Measurements from ENCODE around the gene TULP4. TPM values are rescaled to one million over a fixed set of nuclear protein-coding genes. Genes with fewer than 3 reads are reported as not detected.

The TULP4 gene
- total RNA-seq, 2 donors from 2014 or later: 16.5 to 30.4 TPM

GRCh38 chr6:158367816-158368215 lies 55.6 kb downstream of the TULP4 start:
- no peak overlapping the region for H3K4me3 Mint-ChIP-seq
- no peaks in the 10 kb centered on the region for H3K9me3 Mint-ChIP-seq
- peaks cover 10 to 14% of the 10 kb centered on the region in 2 donors for H3K4me1 Mint-ChIP-seq (ENCODE audit: low read depth in 2 of 2)
- ATAC-seq: no peak
- H3K36me3 Mint-ChIP-seq: no peaks in the 10 kb centered on the region
- no peaks in the 10 kb centered on the region for H3K27me3 Mint-ChIP-seq
- no peak for DNase-seq (ENCODE audit: low spot score)
- no peak overlapping the region for H3K27ac Mint-ChIP-seq

GRCh38 chr6:158369241-158369640 lies 57.0 kb downstream of the TULP4 start:
- peaks cover 13 to 14% of the 10 kb centered on the region in 2 donors for H3K4me1 Mint-ChIP-seq (ENCODE audit: low read depth in 2 of 2)

GRCh38 chr6:158370805-158371204 lies 58.5 kb downstream of the TULP4 start:
- H3K4me1 Mint-ChIP-seq (ENCODE audit: low read depth in 2 of 2): peaks cover 13 to 14% of the 10 kb centered on the region in 2 donors

More at GRCh38 chr6:158369241-158369640, 57.0 kb downstream of the TULP4 start:
- no peak for ATAC-seq
- no peak for DNase-seq (ENCODE audit: low spot score)
- Mint-ChIP-seq H3K27me3 (no peaks in the 10 kb centered on the region), H3K36me3 (no peaks in the 10 kb centered on the region), H3K27ac (no peak overlapping the region), H3K9me3 (no peaks in the 10 kb centered on the region), H3K4me3 (no peak overlapping the region)

GRCh38 chr6:158371261-158371660 lies 59.0 kb downstream of the TULP4 start:
- no peak for DNase-seq (ENCODE audit: low spot score)
- H3K9me3 Mint-ChIP-seq: no peaks in the 10 kb centered on the region
- no peaks in the 10 kb centered on the region for H3K27me3 Mint-ChIP-seq

More at GRCh38 chr6:158370805-158371204, 58.5 kb downstream of the TULP4 start:
- Mint-ChIP-seq H3K9me3 (no peaks in the 10 kb centered on the region), H3K27me3 (no peaks in the 10 kb centered on the region), H3K4me3 (no peak overlapping the region), H3K27ac (no peak overlapping the region), H3K36me3 (no peaks in the 10 kb centered on the region)
- ATAC-seq (no peak), DNase-seq (ENCODE audit: low spot score) (no peak)

GRCh38 chr6:158372574-158372973 lies 60.3 kb downstream of the TULP4 start:
- H3K27me3 Mint-ChIP-seq: no peaks in the 10 kb centered on the region
- no peak for DNase-seq (ENCODE audit: low spot score)
- H3K4me1 Mint-ChIP-seq (ENCODE audit: low read depth in 2 of 2): peaks cover 6 to 10% of the 10 kb centered on the region in 2 donors
- no peaks in the 10 kb centered on the region for H3K9me3 Mint-ChIP-seq
- no peak overlapping the region for H3K4me3 Mint-ChIP-seq
- no peak overlapping the region for H3K27ac Mint-ChIP-seq
- no peaks in the 10 kb centered on the region for H3K36me3 Mint-ChIP-seq
- ATAC-seq: no peak

More at GRCh38 chr6:158371261-158371660, 59.0 kb downstream of the TULP4 start:
- Mint-ChIP-seq H3K36me3 (no peaks in the 10 kb centered on the region), H3K4me3 (no peak overlapping the region), H3K4me1 (ENCODE audit: low read depth in 2 of 2) (peaks cover 12 to 13% of the 10 kb centered on the region in 2 donors), H3K27ac (no peak overlapping the region)
- no peak for ATAC-seq

GRCh38 chr6:158373214-158373613 lies 60.9 kb downstream of the TULP4 start:
- no peak overlapping the region for H3K27ac Mint-ChIP-seq
- no peak overlapping the region for H3K4me3 Mint-ChIP-seq
- no peaks in the 10 kb centered on the region for H3K27me3 Mint-ChIP-seq
- no peaks in the 10 kb centered on the region for H3K9me3 Mint-ChIP-seq
- peaks cover 6 to 10% of the 10 kb centered on the region in 2 donors for H3K4me1 Mint-ChIP-seq (ENCODE audit: low read depth in 2 of 2)
- H3K36me3 Mint-ChIP-seq: no peaks in the 10 kb centered on the region
- ATAC-seq: no peak
- DNase-seq (ENCODE audit: low spot score): no peak

GRCh38 chr6:158374020-158374419 lies 61.8 kb downstream of the TULP4 start:
- no peaks in the 10 kb centered on the region for H3K9me3 Mint-ChIP-seq
- peaks cover 6 to 10% of the 10 kb centered on the region in 2 donors for H3K4me1 Mint-ChIP-seq (ENCODE audit: low read depth in 2 of 2)
- ATAC-seq (no peak), DNase-seq (ENCODE audit: low spot score) (no peak)
- H3K27ac Mint-ChIP-seq: no peak overlapping the region
- H3K36me3 Mint-ChIP-seq: no peaks in the 10 kb centered on the region
- no peak overlapping the region for H3K4me3 Mint-ChIP-seq
- H3K27me3 Mint-ChIP-seq: no peaks in the 10 kb centered on the region

GRCh38 chr6:158376631-158377081 lies 64.4 kb downstream of the TULP4 start:
- H3K27me3 Mint-ChIP-seq: no peaks in the 10 kb centered on the region
- H3K9me3 Mint-ChIP-seq: no peaks in the 10 kb centered on the region
- no peak overlapping the region for H3K4me3 Mint-ChIP-seq
- H3K27ac Mint-ChIP-seq: no peak overlapping the region
- ATAC-seq: no peak
- H3K36me3 Mint-ChIP-seq: no peaks in the 10 kb centered on the region
- H3K4me1 Mint-ChIP-seq (ENCODE audit: low read depth in 2 of 2): peaks cover 6 to 16% of the 10 kb centered on the region in 2 donors
- DNase-seq (ENCODE audit: low spot score): no peak

GRCh38 chr6:158377860-158378259 lies 65.6 kb downstream of the TULP4 start:
- H3K9me3 Mint-ChIP-seq: no peaks in the 10 kb centered on the region
- no peak for ATAC-seq

GRCh38 chr6:158379336-158379735 lies 67.1 kb downstream of the TULP4 start:
- ATAC-seq: no peak
- peaks cover 0 to 17% of the 10 kb centered on the region in 2 donors for H3K4me1 Mint-ChIP-seq (ENCODE audit: low read depth in 2 of 2)
- H3K36me3 Mint-ChIP-seq: no peaks in the 10 kb centered on the region
- H3K9me3 Mint-ChIP-seq: no peaks in the 10 kb centered on the region
- no peaks in the 10 kb centered on the region for H3K27me3 Mint-ChIP-seq
- H3K27ac Mint-ChIP-seq: no peak overlapping the region
- DNase-seq (ENCODE audit: low spot score): no peak
- H3K4me3 Mint-ChIP-seq: no peak overlapping the region

More at GRCh38 chr6:158377860-158378259, 65.6 kb downstream of the TULP4 start:
- no peak overlapping the region for H3K4me3 Mint-ChIP-seq
- no peaks in the 10 kb centered on the region for H3K36me3 Mint-ChIP-seq
- H3K27me3 Mint-ChIP-seq: no peaks in the 10 kb centered on the region
- H3K4me1 Mint-ChIP-seq (ENCODE audit: low read depth in 2 of 2): peaks cover 0 to 14% of the 10 kb centered on the region in 2 donors
- no peak for DNase-seq (ENCODE audit: low spot score)
- no peak overlapping the region for H3K27ac Mint-ChIP-seq

GRCh38 chr6:158381214-158381613 lies 68.9 kb downstream of the TULP4 start:
- Mint-ChIP-seq H3K27ac (no peak overlapping the region), H3K4me1 (ENCODE audit: low read depth in 2 of 2) (peaks cover 0 to 17% of the 10 kb centered on the region in 2 donors), H3K9me3 (no peaks in the 10 kb centered on the region), H3K4me3 (no peak overlapping the region), H3K36me3 (no peaks in the 10 kb centered on the region), H3K27me3 (no peaks in the 10 kb centered on the region)
- no peak for DNase-seq (ENCODE audit: low spot score)
- ATAC-seq: no peak

GRCh38 chr6:158382491-158382890 lies 70.2 kb downstream of the TULP4 start:
- H3K4me3 Mint-ChIP-seq: no peak overlapping the region
- H3K27ac Mint-ChIP-seq: no peak overlapping the region
- ATAC-seq (no peak), DNase-seq (ENCODE audit: low spot score) (no peak)
- H3K4me1 Mint-ChIP-seq (ENCODE audit: low read depth in 2 of 2): peaks cover 0 to 14% of the 10 kb centered on the region in 2 donors
- H3K27me3 Mint-ChIP-seq: no peaks in the 10 kb centered on the region
- no peaks in the 10 kb centered on the region for H3K9me3 Mint-ChIP-seq
- no peaks in the 10 kb centered on the region for H3K36me3 Mint-ChIP-seq

- H3K4me1 Mint-ChIP-seq (ENCODE audit: low read depth in 2 of 2): peaks cover 0 to 14% of the 10 kb centered on the region in 2 donors
- H3K4me3 Mint-ChIP-seq: no peak overlapping the region
- peak overlapping the region; percentile 7 to 17 for H3K27ac Mint-ChIP-seq
- ATAC-seq: no peak
- no peak for DNase-seq (ENCODE audit: low spot score)
- H3K27me3 Mint-ChIP-seq: no peaks in the 10 kb centered on the region
- H3K9me3 Mint-ChIP-seq: no peaks in the 10 kb centered on the region
- H3K36me3 Mint-ChIP-seq: no peaks in the 10 kb centered on the region
These were observed 70.8 kb downstream of the TULP4 start for GRCh38 chr6:158383057-158383456.

- Mint-ChIP-seq H3K4me3 (no peak overlapping the region), H3K9me3 (no peaks in the 10 kb centered on the region), H3K36me3 (no peaks in the 10 kb centered on the region), H3K27me3 (no peaks in the 10 kb centered on the region), H3K4me1 (ENCODE audit: low read depth in 2 of 2) (peaks cover 0 to 14% of the 10 kb centered on the region in 2 donors), H3K27ac (peak overlapping the region; percentile 7 to 17)
- DNase-seq (ENCODE audit: low spot score) (no peak), ATAC-seq (no peak)
These were observed 71.3 kb downstream of the TULP4 start for GRCh38 chr6:158383542-158383941.

- no peaks in the 10 kb centered on the region for H3K36me3 Mint-ChIP-seq
- ATAC-seq: no peak
- DNase-seq (ENCODE audit: low spot score): no peak
- H3K4me3 Mint-ChIP-seq: no peak overlapping the region
- no peak overlapping the region for H3K27ac Mint-ChIP-seq
- H3K9me3 Mint-ChIP-seq: no peaks in the 10 kb centered on the region
- no peaks in the 10 kb centered on the region for H3K27me3 Mint-ChIP-seq
- peaks cover 0 to 12% of the 10 kb centered on the region in 2 donors for H3K4me1 Mint-ChIP-seq (ENCODE audit: low read depth in 2 of 2)
These were observed 72.4 kb downstream of the TULP4 start for GRCh38 chr6:158384671-158385110.
